ENCODE data around the gene CCND2. TPM values are rescaled to one million over a fixed set of nuclear protein-coding genes. Genes with fewer than 3 reads are reported as not detected.

Gene CCND2
- total and polyA plus RNA-seq, 2 of the 8 experiments (the other 6 are each of a cell fraction or from before 2014, with no cell fraction given) = 41.7 to 223 TPM

DNA sequence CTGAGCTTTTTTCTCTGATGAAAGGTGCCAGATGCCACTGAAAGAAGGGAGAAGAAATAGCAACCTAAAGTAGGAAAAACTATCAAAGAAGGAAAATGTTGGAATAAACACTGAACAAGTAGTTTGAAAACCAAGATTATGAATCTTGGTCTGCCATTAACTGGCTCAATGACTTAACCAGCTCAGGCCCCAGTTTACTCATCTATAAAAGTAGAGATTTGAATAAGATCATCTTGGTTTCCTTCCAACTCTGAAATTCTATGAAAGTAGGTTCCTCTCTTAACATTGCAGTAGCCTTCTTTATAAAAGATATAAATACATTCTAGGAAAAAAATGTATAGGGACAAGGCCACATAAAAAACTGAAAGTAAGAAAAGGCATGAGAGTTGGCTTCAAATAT, 16.1 kb upstream of the CCND2 start (continued):
- TF ChIP-seq CBX8 (IDR thresholded peaks at IDR 0.05; ENCODE audit: borderline replicate concordance, low read depth, low read length) = no peak
- TF ChIP-seq, protein P1, sequence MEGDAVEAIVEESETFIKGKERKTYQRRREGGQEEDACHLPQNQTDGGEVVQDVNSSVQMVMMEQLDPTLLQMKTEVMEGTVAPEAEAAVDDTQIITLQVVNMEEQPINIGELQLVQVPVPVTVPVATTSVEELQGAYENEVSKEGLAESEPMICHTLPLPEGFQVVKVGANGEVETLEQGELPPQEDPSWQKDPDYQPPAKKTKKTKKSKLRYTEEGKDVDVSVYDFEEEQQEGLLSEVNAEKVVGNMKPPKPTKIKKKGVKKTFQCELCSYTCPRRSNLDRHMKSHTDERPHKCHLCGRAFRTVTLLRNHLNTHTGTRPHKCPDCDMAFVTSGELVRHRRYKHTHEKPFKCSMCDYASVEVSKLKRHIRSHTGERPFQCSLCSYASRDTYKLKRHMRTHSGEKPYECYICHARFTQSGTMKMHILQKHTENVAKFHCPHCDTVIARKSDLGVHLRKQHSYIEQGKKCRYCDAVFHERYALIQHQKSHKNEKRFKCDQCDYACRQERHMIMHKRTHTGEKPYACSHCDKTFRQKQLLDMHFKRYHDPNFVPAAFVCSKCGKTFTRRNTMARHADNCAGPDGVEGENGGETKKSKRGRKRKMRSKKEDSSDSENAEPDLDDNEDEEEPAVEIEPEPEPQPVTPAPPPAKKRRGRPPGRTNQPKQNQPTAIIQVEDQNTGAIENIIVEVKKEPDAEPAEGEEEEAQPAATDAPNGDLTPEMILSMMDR (IDR thresholded peaks at IDR 0.05; ENCODE audit: control extremely low read depth in 1 of 3, insufficient read depth in 1 of 3, low read depth in 1 of 3, low read length in 3 of 3) = no peak
- no peak for TF ChIP-seq BCL11A (IDR thresholded peaks at IDR 0.05; ENCODE audit: low read depth in 2 of 2, low read length in 2 of 2)
- no peak for TF ChIP-seq TCF12 (IDR thresholded peaks at IDR 0.05; ENCODE audit: low read depth, low read length)
